Endothelial cell of umbilical vein (primary cell): ENCODE data around the gene LAMC1.

Source experiments
- EZH2 ChIP-seq: IDR thresholded peaks from 2 replicates; pipeline ENCODE4 v1.6.1; 2012; ENCODE audit warnings: borderline replicate concordance, low read depth, mild to moderate bottlenecking, moderate library complexity, low read length, inconsistent platforms; ENCODE audit not compliant: severe bottlenecking
- POLR2A ChIP-seq: IDR thresholded peaks from 2 replicates; pipeline ENCODE4 v1.6.1; 2012; ENCODE audit warnings: low read depth, mild to moderate bottlenecking, control low read depth, low read length

GRCh38 chr1:182995894-182996293, 27.3 kb upstream of the LAMC1 start:
- TF ChIP-seq EZH2 (no peak), POLR2A (no peak)
